Smooth muscle cell (in vitro differentiated cells): ENCODE data around the gene LHFPL2. TPM values are rescaled to one million over a fixed set of nuclear protein-coding genes. Genes with fewer than 3 reads are reported as not detected.

Source experiments
- DNase-seq: peaks from one replicate; lab custom pipeline; 2025; ENCODE audit not compliant: unreplicated experiment; lab: John Stamatoyannopoulos, UW
- H2AFZ ChIP-seq: fragments of 200-600 bp; sonication (generic); 2 replicates; pipeline ENCODE4 v1.6.0; 2016; ENCODE audit warnings: antibody characterized with exemption, low read depth, mild to moderate bottlenecking
- H3F3A ChIP-seq: fragments of 200-600 bp; sonication (generic); 2 replicates; pipeline ENCODE4 v1.6.0; 2017; ENCODE audit warnings: antibody characterized with exemption, low read depth
- H3K27ac ChIP-seq: fragments of 200-600 bp; sonication (generic); 2 replicates; pipeline ENCODE4 v1.5.1; 2016; ENCODE audit warnings: low read depth, mild to moderate bottlenecking
- H3K27me3 ChIP-seq: fragments of 200-600 bp; sonication (generic); 2 replicates; pipeline ENCODE4 v1.6.1; 2016; ENCODE audit warnings: low read depth, mild to moderate bottlenecking
- H3K36me3 ChIP-seq: fragments of 200-600 bp; sonication (generic); 2 replicates; pipeline ENCODE4 v1.5.1; 2016; ENCODE audit warnings: low read depth
- H3K4me1 ChIP-seq: fragments of 200-600 bp; sonication (generic); 2 replicates; pipeline ENCODE4 v1.5.1; 2016; ENCODE audit warnings: low read depth
- H3K4me2 ChIP-seq: fragments of 200-600 bp; sonication (generic); 2 replicates; pipeline ENCODE4 v1.6.0; 2016; ENCODE audit warnings: mild to moderate bottlenecking
- H3K4me3 ChIP-seq: fragments of 200-600 bp; sonication (generic); 2 replicates; pipeline ENCODE4 v1.5.1; 2016; ENCODE audit warnings: mild to moderate bottlenecking
- H3K79me2 ChIP-seq: fragments of 200-600 bp; sonication (generic); 2 replicates; pipeline ENCODE4 v1.6.0; 2016; ENCODE audit warnings: low read depth, mild to moderate bottlenecking
- H3K9ac ChIP-seq: fragments of 200-600 bp; sonication (generic); 2 replicates; pipeline ENCODE4 v1.6.0; 2016; ENCODE audit warnings: low read depth
- H3K9me3 ChIP-seq: fragments of 200-600 bp; sonication (generic); replicated peaks from 2 replicates; pipeline ENCODE4 v1.5.1; 2016; ENCODE audit warnings: low read depth
- H4K20me1 ChIP-seq: fragments of 200-600 bp; sonication (generic); 2 replicates; pipeline ENCODE4 v1.6.0; 2016; ENCODE audit warnings: low read depth
- WGBS: methylation state at CpG from one replicate; pipeline ENCODE4 v1.1.7; 2016; ENCODE audit warnings: low lambda C conversion rate; 5-methylcytosine and 5-hydroxymethylcytosine counted together
- polyA plus RNA-seq: library from polyadenylated mRNA; unstranded; fragments of >200 nt; fragmentation: Nextera tagmentation; extraction: Ambion mirVana; gene quantifications from 2 replicates; pipeline ENCODE4 v1.2.1, GENCODE V29; 2016
- total RNA-seq: library from RNA; depleted of rRNA; stranded (reverse); fragments of >200 nt; gene quantifications from 2 replicates; pipeline ENCODE4 v1.2.3, GENCODE V29; 2014
- TF ChIP-seq, protein P1 (sequence below): fragments of 200-600 bp; sonication (generic); IDR thresholded peaks from 2 replicates; pipeline ENCODE4 v1.5.1; 2017; ENCODE audit warnings: borderline replicate concordance, mild to moderate bottlenecking, antibody characterized with exemption; ENCODE audit not compliant: insufficient read depth, poor library complexity, severe bottlenecking

The LHFPL2 gene
- total and polyA plus RNA-seq, 2 experiments from 2014 or later = 13.4 to 18.6 TPM

DNA sequence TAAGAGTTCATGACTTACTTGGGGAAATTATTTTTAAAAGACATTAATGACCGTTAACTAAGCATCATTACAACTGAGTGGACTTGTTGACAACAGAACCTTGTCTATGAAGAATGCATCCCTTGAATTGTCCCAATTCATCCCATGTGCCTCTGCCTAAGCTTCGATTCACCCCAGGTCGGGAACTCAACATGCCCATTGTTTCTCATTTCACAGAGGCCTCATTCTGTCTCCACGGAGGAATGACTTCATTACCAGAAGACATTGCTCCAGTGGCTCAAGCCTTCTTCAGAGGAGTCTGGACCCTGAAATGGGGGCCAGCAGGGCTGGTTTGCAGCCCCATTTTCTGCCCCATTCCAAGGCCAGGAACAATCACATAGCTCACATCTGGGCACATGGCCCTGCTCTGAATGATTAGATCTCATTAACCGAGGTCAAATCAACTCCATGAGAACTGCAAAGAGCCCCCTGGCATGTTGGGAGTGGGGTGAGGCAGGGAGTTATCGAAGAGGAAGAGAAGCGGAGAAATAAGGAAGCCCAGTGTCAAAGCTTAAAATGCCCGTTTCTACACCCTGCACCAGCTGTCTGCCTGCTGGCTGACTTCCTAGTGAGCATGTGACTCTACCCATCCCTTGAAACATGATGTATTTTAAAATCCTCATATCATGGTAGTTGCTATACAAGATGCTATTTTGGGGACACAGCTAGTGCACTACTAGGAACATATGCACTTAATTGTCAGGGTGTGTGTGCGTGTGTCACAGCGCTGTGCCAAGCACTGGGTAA is 137.3 kb downstream of the LHFPL2 start:
- Histone ChIP-seq H3K9ac (no peak overlapping the region), H3K27ac (no peak overlapping the region), H3K4me1 (peaks cover 28% of the 10 kb centered on the region), H3K36me3 (no peaks in the 10 kb centered on the region), H4K20me1 (peaks cover 13% of the 10 kb centered on the region), H3K4me3 (no peak overlapping the region), H2AFZ (no peak overlapping the region), H3K9me3 (no peaks in the 10 kb centered on the region), H3K4me2 (no peak overlapping the region), H3K27me3 (no peaks in the 10 kb centered on the region), H3K79me2 (peaks cover 39% of the 10 kb centered on the region), H3F3A (peaks cover 14% of the 10 kb centered on the region)
- DNase-seq = no peak
- 91% methylated on average over 10 of the region's 10 CpGs for WGBS
- TF ChIP-seq, protein P1, sequence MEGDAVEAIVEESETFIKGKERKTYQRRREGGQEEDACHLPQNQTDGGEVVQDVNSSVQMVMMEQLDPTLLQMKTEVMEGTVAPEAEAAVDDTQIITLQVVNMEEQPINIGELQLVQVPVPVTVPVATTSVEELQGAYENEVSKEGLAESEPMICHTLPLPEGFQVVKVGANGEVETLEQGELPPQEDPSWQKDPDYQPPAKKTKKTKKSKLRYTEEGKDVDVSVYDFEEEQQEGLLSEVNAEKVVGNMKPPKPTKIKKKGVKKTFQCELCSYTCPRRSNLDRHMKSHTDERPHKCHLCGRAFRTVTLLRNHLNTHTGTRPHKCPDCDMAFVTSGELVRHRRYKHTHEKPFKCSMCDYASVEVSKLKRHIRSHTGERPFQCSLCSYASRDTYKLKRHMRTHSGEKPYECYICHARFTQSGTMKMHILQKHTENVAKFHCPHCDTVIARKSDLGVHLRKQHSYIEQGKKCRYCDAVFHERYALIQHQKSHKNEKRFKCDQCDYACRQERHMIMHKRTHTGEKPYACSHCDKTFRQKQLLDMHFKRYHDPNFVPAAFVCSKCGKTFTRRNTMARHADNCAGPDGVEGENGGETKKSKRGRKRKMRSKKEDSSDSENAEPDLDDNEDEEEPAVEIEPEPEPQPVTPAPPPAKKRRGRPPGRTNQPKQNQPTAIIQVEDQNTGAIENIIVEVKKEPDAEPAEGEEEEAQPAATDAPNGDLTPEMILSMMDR = no peak

DNA sequence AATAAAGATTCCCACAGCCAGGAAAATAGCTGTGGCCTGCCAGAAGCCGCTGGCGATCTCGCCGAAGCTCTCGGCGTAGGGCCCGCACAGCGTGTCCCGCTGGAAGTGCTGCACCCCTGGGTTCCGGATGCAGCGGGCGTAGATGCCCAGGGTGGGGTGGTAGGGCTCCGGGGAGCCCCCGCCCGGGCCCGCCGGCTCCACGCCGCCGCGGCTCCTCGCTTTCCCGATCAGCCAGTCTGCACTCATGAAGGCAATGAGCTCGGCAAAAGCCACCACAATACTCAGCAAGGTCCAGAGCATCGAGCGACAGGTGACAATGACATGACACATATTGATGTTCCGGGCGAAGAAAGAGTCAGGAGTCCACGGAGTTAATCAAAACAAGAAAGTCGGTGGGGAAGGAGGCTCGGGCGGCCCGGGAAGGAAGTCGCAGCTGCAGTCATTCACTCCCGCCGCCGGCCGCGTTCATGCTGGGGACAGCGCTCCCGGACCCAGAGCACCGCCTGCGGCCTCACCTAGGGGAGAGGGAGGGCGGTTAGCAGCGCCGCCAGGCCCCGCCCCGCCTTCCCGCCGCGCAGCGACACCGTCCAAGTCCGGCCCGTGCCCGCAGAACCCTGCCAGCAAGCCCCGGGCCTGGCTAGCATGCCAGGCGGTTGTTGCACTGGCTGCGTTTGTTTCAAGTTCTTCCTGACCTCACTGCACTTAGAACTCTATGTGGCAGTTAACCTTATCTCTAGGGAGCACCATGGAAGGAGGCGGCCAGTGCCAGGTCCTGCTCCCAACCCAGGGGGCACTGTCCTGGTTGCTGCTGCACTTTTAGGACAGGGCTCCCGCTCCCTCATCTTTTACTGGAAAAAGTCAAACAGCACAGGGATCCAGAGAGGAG is 138.4 kb downstream of the LHFPL2 start:
- Histone ChIP-seq H3K4me1 (peaks cover 32% of the 10 kb centered on the region), H3K27ac (no peak overlapping the region), H3K36me3 (no peaks in the 10 kb centered on the region), H3K4me3 (peak overlapping the region; percentile 18), H3K9me3 (no peaks in the 10 kb centered on the region), H3K4me2 (peak overlapping the region; percentile 76), H3K27me3 (no peaks in the 10 kb centered on the region), H3F3A (peaks cover 14% of the 10 kb centered on the region), H3K9ac (no peak overlapping the region), H3K79me2 (peaks cover 28% of the 10 kb centered on the region), H2AFZ (no peak overlapping the region), H4K20me1 (peaks cover 13% of the 10 kb centered on the region)
- TF ChIP-seq, protein P1 = no peak
- no peak for DNase-seq
- WGBS = 43% methylated on average over 61 of the region's 61 CpGs

DNA sequence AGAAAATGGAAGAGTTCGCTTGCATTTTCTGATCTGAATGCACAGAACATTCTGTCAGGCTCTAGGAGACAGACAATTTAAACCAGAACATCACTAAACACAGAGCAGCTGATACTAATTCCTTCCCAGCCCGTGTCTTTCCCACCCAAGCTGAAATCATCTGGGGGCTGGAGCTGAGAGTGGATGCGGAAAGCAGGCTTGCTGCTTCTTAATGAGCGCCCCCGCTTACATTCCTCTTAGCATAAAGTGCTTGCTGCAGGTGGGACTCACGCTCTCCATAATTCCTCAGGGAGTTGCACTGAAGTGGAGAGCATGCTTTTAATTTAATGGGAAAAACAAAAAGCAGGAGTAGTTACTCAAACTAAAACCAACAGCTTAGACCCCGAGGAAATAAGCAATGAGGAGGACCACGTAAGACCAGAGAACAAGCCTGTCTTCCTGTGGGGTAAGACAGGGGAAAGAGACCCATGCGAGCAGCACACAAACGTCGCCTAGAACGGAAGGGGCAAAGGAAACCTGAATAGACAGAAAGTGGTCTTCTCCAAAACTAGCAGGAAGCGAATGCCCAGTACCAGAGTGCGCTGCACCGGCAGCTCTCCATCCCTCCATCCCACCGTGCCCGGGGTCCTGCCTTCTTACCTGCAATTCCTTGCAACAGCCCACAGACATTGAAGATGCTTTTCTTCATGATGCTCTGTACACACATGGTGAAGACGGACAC is 139.3 kb downstream of the LHFPL2 start:
- WGBS = 64% methylated on average over 18 of the region's 18 CpGs
- peaks cover 35% of the 10 kb centered on the region for H3K4me1 ChIP-seq
- no peaks in the 10 kb centered on the region for H3K36me3 ChIP-seq
- peak overlapping the region; percentile 94 for H3K27ac ChIP-seq
- H3K27me3 ChIP-seq = no peaks in the 10 kb centered on the region
- H3K4me2 ChIP-seq = peak overlapping the region; percentile 76
- peaks cover 13% of the 10 kb centered on the region for H4K20me1 ChIP-seq
- no peak overlapping the region for H2AFZ ChIP-seq
- no peak overlapping the region for H3K9ac ChIP-seq
- H3K4me3 ChIP-seq = peak overlapping the region; percentile 18
- TF ChIP-seq, protein P1 = no peak
- H3K9me3 ChIP-seq = no peaks in the 10 kb centered on the region
- DNase-seq = no peak
- peaks cover 16% of the 10 kb centered on the region for H3F3A ChIP-seq
- H3K79me2 ChIP-seq = peaks cover 27% of the 10 kb centered on the region
